ENCODE data around the gene PCAT7. TPM values are rescaled to one million over a fixed set of nuclear protein-coding genes. Genes with fewer than 3 reads are reported as not detected.

Gene PCAT7
- polyA plus RNA-seq, 2 of the 4 experiments (the other 2 are of a cell fraction), result 2.1 to 2.8 TPM

- TF ChIP-seq REST (IDR thresholded peaks at IDR 0.05), result no peak
- no peak for TF ChIP-seq EHF (CRISPR knock-in tag; IDR thresholded peaks at IDR 0.05)
- no peak for TF ChIP-seq RAD21 (conservative IDR thresholded peaks at IDR 0.05 in 1 of 2, IDR thresholded peaks at IDR 0.05 in 1 of 2)
- no peak for TF ChIP-seq SREBF2 (IDR thresholded peaks at IDR 0.05)
- no peak for TF ChIP-seq MAFK (IDR thresholded peaks at IDR 0.05; ENCODE audit: partially characterized antibody)
- TF ChIP-seq MAX (IDR thresholded peaks at IDR 0.05), result no peak
- TF ChIP-seq KDM5A (IDR thresholded peaks at IDR 0.05), result no peak
Measured at GRCh38 chr9:94511134-94511954, 43.5 kb upstream of the PCAT7 start (continued).

GRCh38 chr9:94511955-94512265 lies 43.0 kb upstream of the PCAT7 start:
- FAIRE-seq, result no peak
- no peak for DNase-seq (ENCODE audit: low read depth in 1 of 2, low spot score in 1 of 2)
- no peak for ATAC-seq
- ChIA-PET CTCF (no interaction called here), POLR2A (interaction anchor here (0.6 kb wide), 2 partner anchors 10 to 43 kb away, joined by 3 read pairs; no protein-coding TSS in a partner anchor)
- WGBS (ENCODE audit: missing lambda C conversion rate), result 90% methylated on average over 2 of the region's 2 CpGs
- H3K4me2 ChIP-seq, result no peak overlapping the region
- no peak for TF ChIP-seq RCOR1 (IDR thresholded peaks at IDR 0.05; ENCODE audit: low read depth, low read length)
- TF ChIP-seq MAZ (IDR thresholded peaks at IDR 0.05; ENCODE audit: borderline replicate concordance, low read depth, low read length), result no peak
- no peak for TF ChIP-seq CBX2 (IDR thresholded peaks at IDR 0.05; ENCODE audit: borderline replicate concordance, low read depth)
- TF ChIP-seq KDM1A (IDR thresholded peaks at IDR 0.05; ENCODE audit: low read depth), result no peak
- no peak for TF ChIP-seq GATA3 (IDR thresholded peaks at IDR 0.05; ENCODE audit: borderline replicate concordance)
- no peak for TF ChIP-seq CHD4 (IDR thresholded peaks at IDR 0.05; ENCODE audit: borderline replicate concordance)
- TF ChIP-seq BHLHE40 (IDR thresholded peaks at IDR 0.05; ENCODE audit: low read depth, low read length), result no peak
- TF ChIP-seq SREBF2 (IDR thresholded peaks at IDR 0.05), result no peak
- TF ChIP-seq ELK1 (IDR thresholded peaks at IDR 0.05; ENCODE audit: low read depth, low read length), result no peak
- TF ChIP-seq E2F6 (IDR thresholded peaks at IDR 0.05; ENCODE audit: borderline replicate concordance, low read depth), result no peak
- TF ChIP-seq EP300 (IDR thresholded peaks at IDR 0.05), result no peak
- H3K4me3 ChIP-seq, result no peak overlapping the region
- H3K27ac ChIP-seq, result no peak overlapping the region
- no peaks in the 10 kb centered on the region for H3K9me3 ChIP-seq
- 0 out of 3 replicates have a peak, but pooled peaks cover 4% of the 10 kb centered on the region for H3K4me1 ChIP-seq

- POLR2A ChIA-PET, result no interaction called here
- ATAC-seq (no peak), FAIRE-seq (no peak), DNase-seq (ENCODE audit: low read depth in 1 of 2, low spot score in 1 of 2) (no peak)
- CTCF ChIA-PET, result interaction anchor here (1.1 to 1.4 kb wide), 3 partner anchors 9 to 18 kb away, joined by 3 read pairs; no protein-coding TSS in a partner anchor
- TF ChIP-seq KDM5A (IDR thresholded peaks at IDR 0.05) (no peak), EP300 (IDR thresholded peaks at IDR 0.05) (no peak), HEYL (CRISPR knock-in tag; IDR thresholded peaks at IDR 0.05) (no peak), RNF2 (IDR thresholded peaks at IDR 0.05; ENCODE audit: borderline replicate concordance, low read depth) (no peak), TP53 (CRISPR knock-in tag; IDR thresholded peaks at IDR 0.05) (no peak), ZSCAN20 (CRISPR knock-in tag; IDR thresholded peaks at IDR 0.05) (no peak), NR3C1 (IDR thresholded peaks at IDR 0.05) (no peak), MAZ (IDR thresholded peaks at IDR 0.05; ENCODE audit: borderline replicate concordance, low read depth, low read length) (no peak), ATOH8 (CRISPR knock-in tag; IDR thresholded peaks at IDR 0.05; ENCODE audit: low read depth) (no peak), CBX2 (IDR thresholded peaks at IDR 0.05; ENCODE audit: borderline replicate concordance, low read depth) (no peak), NFE2L2 (conservative IDR thresholded peaks at IDR 0.05; ENCODE audit: low read length) (no peak)
- H3K4me1 ChIP-seq, result 0 out of 3 replicates have a peak, but pooled peaks cover 4% of the 10 kb centered on the region
- no peaks in the 10 kb centered on the region for H3K9me3 ChIP-seq
- no peak overlapping the region for H3K27ac ChIP-seq
- WGBS (ENCODE audit: missing lambda C conversion rate), result 61% methylated on average over 3 of the region's 3 CpGs
- H3K4me2 ChIP-seq, result no peak overlapping the region
- H3K4me3 ChIP-seq, result no peak overlapping the region
Measured at GRCh38 chr9:94514722-94515121, 40.2 kb upstream of the PCAT7 start.

Data from A549 (cell line).